Pons (tissue), 1 donor: ENCODE data around the gene RAB8B.

Experiments
- DNase-seq: peaks from one replicate; pipeline ENCODE4 v3.0.0-alpha.2; 2016; ENCODE audit warnings: low spot score

RAB8B gene

DNA sequence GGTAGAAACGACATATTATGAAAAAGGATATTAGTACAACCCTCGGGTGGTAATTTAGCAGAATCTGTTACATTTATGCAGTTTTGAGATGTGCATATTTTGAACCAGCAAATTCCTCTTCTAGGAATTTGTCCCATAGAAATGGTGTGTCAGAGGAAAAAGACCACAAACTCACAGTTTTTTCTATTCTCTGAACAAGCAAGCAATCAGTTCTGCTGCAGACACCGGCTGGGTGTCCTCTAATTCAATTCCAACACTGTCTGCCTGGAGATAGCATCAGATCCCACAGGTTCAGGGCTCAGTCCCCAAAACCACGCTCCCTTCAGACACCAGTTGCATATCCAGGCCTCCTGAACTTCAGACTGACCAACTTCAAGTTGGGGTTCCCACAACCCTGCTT lies 124.4 kb downstream of the RAB8B start:
- DNase-seq = no peak

DNA sequence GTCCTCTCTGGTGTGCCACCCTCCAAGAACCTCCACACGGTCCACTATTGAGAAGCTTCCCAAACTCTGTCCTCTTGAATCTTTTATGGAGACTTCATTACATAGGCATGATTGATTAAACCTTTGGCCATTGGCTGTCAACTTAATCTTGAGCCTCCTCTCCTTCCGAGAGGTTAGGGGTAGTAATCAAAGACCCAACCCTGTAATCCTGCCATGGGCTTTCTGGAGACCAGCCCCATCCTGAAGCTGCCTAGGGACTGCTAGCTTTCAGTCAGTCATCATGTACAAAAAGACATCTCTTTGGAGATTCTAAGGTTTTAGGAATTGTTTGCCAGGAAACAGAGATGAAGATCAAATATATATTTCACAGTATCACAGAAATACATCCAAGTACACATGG lies 125.0 kb downstream of the RAB8B start:
- DNase-seq = no peak
